K562 (cell line): ENCODE data around the gene EPHA2. TPM values are rescaled to one million over a fixed set of nuclear protein-coding genes. Genes with fewer than 3 reads are reported as not detected.
A peak's percentile ranks its signal among the peaks of the same experiment; 100 is the strongest.

Experiments used
- AFF4 ChIP-seq: sonication (generic); formaldehyde crosslinking; IDR thresholded peaks from 2 replicates; pipeline ENCODE4 v1.8.0; 2023; ENCODE audit warnings: mild to moderate bottlenecking, missing genetic modification reagents
- GTF3C2 ChIP-seq: IDR thresholded peaks from 3 replicates; pipeline ENCODE4 v1.6.1; 2011; ENCODE audit warnings: borderline replicate concordance, mild to moderate bottlenecking, moderate library complexity; ENCODE audit not compliant: insufficient read length; ENCODE audit errors: extremely low read depth
- MAZ ChIP-seq, 2 experiments: fragments of 450-650 bp in 1 of 2; sonication (generic) in 1 of 2; formaldehyde crosslinking; IDR thresholded peaks in 1 of 2; conservative IDR thresholded peaks in 1 of 2; 2 replicates each; pipeline versions ENCODE4 v1.4.0 to v1.5.0; 2020; ENCODE audit warnings: mild to moderate bottlenecking in 1 of 2, missing genetic modification reagents in 1 of 2
- MXD1 ChIP-seq: fragments of 250-450 bp; sonication (Bioruptor Pico); IDR thresholded peaks from 2 replicates; pipeline ENCODE4 v1.8.0; 2021; ENCODE audit warnings: borderline replicate concordance, mild to moderate bottlenecking, moderate library complexity; ENCODE audit not compliant: poor library complexity, severe bottlenecking
- NR0B1 ChIP-seq: fragments of 450-650 bp; IDR thresholded peaks from one replicate; pipeline ENCODE4 v1.6.1; 2018; ENCODE audit warnings: mild to moderate bottlenecking, moderate library complexity; ENCODE audit not compliant: partially characterized antibody
- NR1H2 ChIP-seq: sonication (generic); formaldehyde crosslinking; IDR thresholded peaks from 2 replicates; pipeline ENCODE4 v1.4.0; 2020; ENCODE audit warnings: mild to moderate bottlenecking, missing genetic modification reagents
- SETDB1 ChIP-seq: IDR thresholded peaks from one replicate; pipeline ENCODE4 v1.6.1; 2012; ENCODE audit warnings: low read length, control low read depth, inconsistent platforms
- SMAD4 ChIP-seq: fragments of 250-450 bp; sonication (Bioruptor Pico); conservative IDR thresholded peaks from 2 replicates; pipeline ENCODE4 v1.8.0; 2021; ENCODE audit warnings: inconsistent platforms, mild to moderate bottlenecking, moderate library complexity
- SNRNP70 ChIP-seq: fragments of 200-400 bp; formaldehyde crosslinking; optimal IDR thresholded peaks from 2 replicates; pipeline ENCODE3; 2017; ENCODE audit warnings: low read depth, low read length
- SP1 ChIP-seq: sonication (generic); formaldehyde crosslinking; IDR thresholded peaks from 2 replicates; pipeline ENCODE4 v1.8.1; 2022; ENCODE audit warnings: mild to moderate bottlenecking, missing genetic modification reagents
- SRSF3 ChIP-seq: fragments of 200-400 bp; formaldehyde crosslinking; IDR thresholded peaks from 2 replicates; pipeline ENCODE4 v1.6.1; 2016; ENCODE audit warnings: mild to moderate bottlenecking, low read length, moderate library complexity; ENCODE audit not compliant: insufficient read depth
- ZBTB12 ChIP-seq: fragments of 250-450 bp; sonication (Bioruptor Pico); IDR thresholded peaks from 2 replicates; pipeline ENCODE4 v1.4.0; 2020
- ZNF511 ChIP-seq: sonication (generic); formaldehyde crosslinking; IDR thresholded peaks from 2 replicates; pipeline ENCODE4 v1.8.0; 2022; ENCODE audit warnings: mild to moderate bottlenecking, missing genetic modification reagents
- ZNF75A ChIP-seq: fragments of 450-650 bp; formaldehyde crosslinking; IDR thresholded peaks from 2 replicates; pipeline ENCODE4 v1.4.0; 2020; ENCODE audit warnings: mild to moderate bottlenecking
- ZNF79 ChIP-seq: fragments of 250-450 bp; sonication (Bioruptor Pico); IDR thresholded peaks from 2 replicates; pipeline ENCODE4 v1.4.0; 2020; ENCODE audit warnings: low read depth, mild to moderate bottlenecking, moderate library complexity
- polyA plus RNA-seq, 8 experiments: library from polyadenylated mRNA; depleted of rRNA in 4 of 8; stranded (reverse) in 5 of 8; unstranded in 3 of 8; fragments of >200 nt; fragmentation: Nextera tagmentation in 2 of 8; fragmentation: Illumina TruSeq in 1 of 8; extraction: Ambion mirVana in 2 of 8; extraction: Trizol in 1 of 8; gene quantifications; 2 replicates each; pipeline versions ENCODE4 v1.2.1 to v1.2.3, GENCODE V29; 2011 to 2014; ENCODE audit warnings: inconsistent platforms in 1 of 8, missing spikeins in 1 of 8
- total RNA-seq, 7 experiments: library from RNA; depleted of rRNA in 6 of 7; stranded (reverse); fragments of >200 nt in 6 of 7; fragmentation: Illumina TruSeq in 2 of 7; extraction: Trizol in 2 of 7; gene quantifications; 2 replicates each; pipeline versions ENCODE4 v1.2.1 to v1.2.3, GENCODE V29; 2011 to 2021; ENCODE audit warnings: low replicate concordance in 1 of 7

Gene EPHA2
- total and polyA plus RNA-seq, 9 of the 15 experiments (the other 6 are each of a cell fraction or from before 2014, with no cell fraction given), result 0.04 to 0.40 (median 0.07) TPM; not detected in 4

- TF ChIP-seq AFF4 (CRISPR knock-in tag), result no peak
- no peak for TF ChIP-seq NR1H2 (CRISPR knock-in tag)
- TF ChIP-seq MAZ (CRISPR knock-in tag; conservative IDR thresholded peaks at IDR 0.05 in 1 of 2, IDR thresholded peaks at IDR 0.05 in 1 of 2), result peak in 1 of 2 experiments; percentile 35; a peak in 1 of 4 replicates
- no peak for TF ChIP-seq ZNF79 (CRISPR knock-in tag)
- no peak for TF ChIP-seq GTF3C2
- TF ChIP-seq SNRNP70, result no peak
- TF ChIP-seq ZNF511 (CRISPR knock-in tag), result no peak
- TF ChIP-seq SMAD4 (CRISPR knock-in tag), result no peak
- TF ChIP-seq SETDB1, result no peak
- TF ChIP-seq MXD1 (CRISPR knock-in tag), result no peak
- TF ChIP-seq NR0B1, result no peak
- no peak for TF ChIP-seq SP1 (CRISPR knock-in tag)
- TF ChIP-seq SRSF3, result no peak
- TF ChIP-seq ZBTB12 (CRISPR knock-in tag), result peak; percentile 74
- TF ChIP-seq ZNF75A (CRISPR knock-in tag), result no peak
These were observed 79.6 kb downstream of the EPHA2 start (continued) for GRCh38 chr1:16076031-16076864.
